ENCODE data around the gene ZNF501.
A peak's percentile ranks its signal among the peaks of the same experiment; 100 is the strongest.

The ZNF501 gene

DNA sequence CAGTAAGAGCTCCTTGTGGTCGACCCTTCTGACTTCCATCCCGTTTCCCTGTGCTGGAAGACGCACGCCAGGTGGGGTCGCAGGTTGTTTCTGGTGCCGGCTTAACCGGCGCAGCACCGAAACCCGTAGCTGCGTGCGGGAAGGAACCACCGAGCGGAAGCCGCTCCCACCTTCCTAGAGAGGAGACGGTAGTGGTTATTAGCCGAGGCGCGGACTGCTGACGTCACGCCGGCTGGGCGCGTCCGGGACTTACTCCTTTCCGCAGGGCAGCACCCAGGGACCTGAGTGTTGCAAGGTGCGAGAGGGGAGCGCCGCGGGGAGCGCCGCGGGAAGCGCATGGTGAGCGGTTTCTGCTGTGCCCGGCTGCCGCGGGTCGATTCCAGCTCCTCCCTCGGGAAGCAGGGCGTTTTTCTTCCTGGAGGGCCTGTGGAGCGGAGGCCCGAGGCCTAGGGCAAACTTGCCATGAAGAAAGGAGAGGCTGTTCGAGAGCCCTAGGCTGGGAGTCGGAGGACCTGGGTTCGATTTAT, at the start of gene ZNF501:
ZNF501 (plus strand) TSS at position 252 of the 527 bp plus-strand sequence. CDS start 4,787 bp downstream, outside the sequence.
- peak; percentile 43 to 79 for DNase-seq

DNA sequence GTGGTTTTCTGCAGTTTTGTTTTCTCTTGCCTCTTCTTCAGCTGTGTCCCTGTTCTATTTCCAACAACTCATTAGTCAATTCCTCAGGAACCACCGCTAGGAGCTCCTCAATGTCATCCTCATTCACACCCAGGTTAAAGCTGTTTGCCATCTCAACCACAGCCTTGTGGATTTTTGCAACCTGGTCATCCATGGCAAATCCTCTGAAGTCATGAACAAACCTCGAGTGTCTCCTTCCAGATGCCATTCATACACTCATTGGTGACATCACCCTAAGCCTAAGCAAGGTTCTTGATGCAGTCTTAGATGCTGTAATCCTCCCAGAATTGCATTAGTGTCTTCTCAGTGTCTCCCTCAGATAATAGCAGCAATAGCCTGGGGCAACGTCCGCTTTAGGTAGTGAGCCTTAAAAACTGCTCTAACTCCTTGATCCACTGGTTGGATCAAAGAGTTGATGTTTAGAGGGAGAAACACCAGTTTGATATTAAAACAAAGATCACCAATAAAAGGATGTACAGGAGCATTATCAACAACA, 48.4 kb upstream of the ZNF501 start:
- DNase-seq, result no peak

GRCh38 chr3:44682182-44682896, 47.1 kb upstream of the ZNF501 start:
- no peak for DNase-seq

- peak; percentile 12 to 70 for DNase-seq
Observed at GRCh38 chr3:44685128-44685800, 44.2 kb upstream of the ZNF501 start.

DNA sequence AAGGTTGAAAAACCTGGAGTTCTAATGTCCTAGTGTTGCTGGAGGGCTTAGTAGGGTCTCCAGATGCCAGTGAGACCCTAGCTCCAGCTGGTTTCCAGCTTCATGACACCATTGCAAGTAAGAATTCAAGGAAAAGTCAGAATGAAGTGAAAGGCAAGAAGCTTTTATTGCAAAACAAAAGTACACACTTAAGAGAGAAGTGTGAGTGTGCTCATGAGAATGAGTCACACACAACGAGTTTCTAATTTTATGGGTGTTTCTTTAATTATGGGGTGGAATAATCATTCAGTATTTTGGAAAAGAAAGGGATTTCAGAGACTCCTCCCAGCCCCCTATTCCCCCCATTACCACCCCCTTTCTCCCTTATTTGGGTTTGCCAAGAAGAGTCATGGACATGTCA, 41.5 kb upstream of the ZNF501 start:
- no peak for DNase-seq

- DNase-seq, result peak; percentile 57 to 77
Observed at GRCh38 chr3:44712455-44713075, 16.9 kb upstream of the ZNF501 start, which contains the start of gene ZNF502. ZNF502 (plus strand) TSS chr3:44712660; CDS start chr3:44720262, 7,602 bp downstream.

DNA sequence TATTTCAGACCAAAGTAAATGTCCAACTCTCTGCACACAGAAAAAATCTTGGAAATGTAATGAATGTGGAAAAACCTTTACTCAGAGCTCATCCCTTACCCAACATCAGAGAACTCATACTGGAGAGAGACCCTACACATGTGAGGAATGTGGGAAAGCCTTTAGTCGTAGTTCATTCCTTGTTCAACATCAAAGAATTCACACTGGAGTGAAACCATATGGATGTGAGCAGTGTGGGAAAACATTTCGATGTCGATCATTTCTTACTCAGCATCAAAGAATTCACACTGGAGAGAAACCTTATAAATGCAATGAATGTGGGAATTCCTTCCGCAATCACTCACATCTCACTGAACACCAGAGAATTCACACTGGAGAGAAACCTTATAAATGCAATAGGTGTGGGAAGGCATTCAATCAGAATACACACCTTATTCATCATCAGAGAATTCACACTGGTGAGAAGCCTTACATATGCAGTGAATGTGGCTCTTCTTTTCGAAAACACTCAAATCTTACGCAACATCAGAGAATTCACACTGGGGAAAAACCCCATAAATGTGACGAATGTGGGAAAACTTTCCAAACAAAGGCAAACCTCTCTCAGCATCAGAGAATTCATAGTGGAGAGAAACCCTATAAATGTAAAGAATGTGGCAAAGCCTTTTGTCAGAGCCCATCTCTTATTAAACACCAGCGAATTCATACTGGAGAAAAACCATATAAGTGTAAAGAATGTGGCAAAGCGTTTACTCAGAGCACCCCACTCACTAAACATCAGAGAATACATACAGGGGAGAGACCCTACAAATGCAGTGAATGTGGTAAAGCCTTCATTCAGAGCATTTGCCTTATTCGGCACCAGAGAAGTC, 8.0 kb upstream of the ZNF501 start:
- no peak for DNase-seq

DNA sequence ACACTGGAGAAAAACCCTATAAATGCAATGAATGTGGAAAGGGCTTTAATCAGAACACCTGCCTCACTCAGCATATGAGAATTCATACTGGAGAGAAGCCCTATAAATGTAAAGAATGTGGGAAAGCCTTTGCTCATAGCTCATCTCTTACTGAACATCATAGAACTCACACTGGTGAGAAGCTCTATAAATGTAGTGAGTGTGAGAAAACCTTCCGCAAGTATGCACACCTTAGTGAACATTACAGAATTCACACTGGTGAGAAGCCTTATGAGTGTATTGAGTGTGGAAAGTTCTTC, 7.4 kb upstream of the ZNF501 start:
- DNase-seq, result no peak

DNA sequence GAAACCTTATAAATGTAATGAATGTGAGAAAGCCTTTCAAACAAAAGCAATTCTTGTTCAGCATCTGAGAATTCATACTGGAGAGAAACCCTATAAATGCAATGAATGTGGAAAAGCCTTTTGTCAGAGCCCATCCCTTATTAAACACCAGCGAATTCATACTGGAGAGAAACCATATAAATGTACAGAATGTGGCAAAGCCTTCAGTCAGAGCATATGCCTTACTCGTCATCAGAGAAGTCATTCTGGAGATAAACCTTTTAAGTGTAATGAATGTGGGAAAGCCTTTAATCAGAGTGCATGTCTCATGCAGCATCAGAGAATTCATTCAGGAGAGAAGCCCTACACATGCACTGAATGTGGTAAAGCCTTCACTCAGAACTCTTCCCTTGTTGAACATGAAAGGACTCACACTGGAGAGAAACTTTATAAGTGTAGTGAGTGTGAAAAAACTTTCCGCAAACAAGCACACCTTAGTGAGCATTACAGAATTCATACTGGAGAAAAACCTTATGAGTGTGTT, 5.3 kb downstream of the ZNF501 start:
- no peak for DNase-seq

GRCh38 chr3:44761101-44761423, 31.6 kb downstream of the ZNF501 start:
- no peak for DNase-seq

DNA sequence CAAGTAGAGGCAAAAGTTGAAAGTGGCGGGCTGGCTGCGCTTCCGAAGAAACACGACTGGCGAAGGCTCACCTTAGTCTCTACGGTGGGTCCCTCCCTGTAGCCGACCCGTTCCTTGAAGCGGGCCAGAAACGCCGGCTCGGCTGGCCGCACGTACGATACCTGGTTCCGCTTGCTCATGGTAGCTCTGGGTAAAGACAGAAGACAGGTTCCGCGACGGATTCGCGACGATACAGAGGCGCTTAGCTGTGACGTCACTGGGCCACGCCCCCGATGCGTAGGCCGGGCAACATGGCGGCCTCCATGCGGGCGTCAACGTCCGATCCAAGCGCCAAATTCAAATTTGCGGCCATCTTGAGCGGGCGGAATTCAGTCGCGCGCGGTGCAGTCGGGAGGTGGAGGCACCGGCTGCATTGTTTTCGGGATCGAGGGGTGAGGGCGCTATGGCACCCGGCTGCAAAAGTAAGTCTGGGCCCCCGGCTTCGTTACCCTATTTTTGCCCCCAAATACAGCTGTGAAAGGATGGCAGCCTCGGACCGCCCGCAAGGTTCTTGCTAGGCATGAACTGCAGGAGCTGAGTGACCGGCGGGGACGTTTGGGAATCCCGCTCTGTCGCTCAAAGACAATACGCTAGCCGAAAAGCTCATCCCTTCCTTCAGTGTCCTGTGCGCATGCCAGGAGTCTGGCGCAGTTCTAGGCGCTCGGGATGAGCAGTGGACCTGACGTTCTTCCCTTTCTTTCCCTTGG, 32.2 kb downstream of the ZNF501 start, which contains the start of the genes KIAA1143 and KIF15:
KIAA1143 (minus strand) TSS at position 196 of the 746 bp plus-strand sequence; CDS start at position 179, 17 bp downstream.
KIF15 (plus strand) TSS at position 371 of the 746 bp plus-strand sequence; CDS start at position 443, 72 bp downstream.
- peak; percentile 86 to 92 for DNase-seq

GRCh38 chr3:44762170-44762677, 32.8 kb downstream of the ZNF501 start:
- no peak for DNase-seq

- DNase-seq, result no peak
Observed at GRCh38 chr3:44762690-44763089, 33.3 kb downstream of the ZNF501 start.

DNA sequence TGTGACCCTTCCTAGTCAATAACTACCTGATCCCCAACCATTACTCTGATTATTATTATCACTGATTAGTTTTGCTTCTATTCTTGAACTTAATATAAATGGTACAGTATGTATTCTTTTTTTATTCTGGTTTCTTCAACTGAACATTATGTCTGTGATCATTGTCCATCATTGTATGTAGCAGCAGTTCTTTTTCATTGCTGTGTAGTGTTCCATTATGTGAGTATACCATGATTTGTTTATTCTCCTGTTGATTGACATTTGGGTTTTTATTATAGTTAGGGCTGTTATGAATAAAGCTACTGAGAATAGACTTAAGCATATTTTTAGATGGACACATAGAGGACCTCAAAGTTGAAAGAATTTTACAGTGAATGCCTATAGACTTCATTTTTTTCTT, 34.8 kb downstream of the ZNF501 start:
- no peak for DNase-seq

DNA sequence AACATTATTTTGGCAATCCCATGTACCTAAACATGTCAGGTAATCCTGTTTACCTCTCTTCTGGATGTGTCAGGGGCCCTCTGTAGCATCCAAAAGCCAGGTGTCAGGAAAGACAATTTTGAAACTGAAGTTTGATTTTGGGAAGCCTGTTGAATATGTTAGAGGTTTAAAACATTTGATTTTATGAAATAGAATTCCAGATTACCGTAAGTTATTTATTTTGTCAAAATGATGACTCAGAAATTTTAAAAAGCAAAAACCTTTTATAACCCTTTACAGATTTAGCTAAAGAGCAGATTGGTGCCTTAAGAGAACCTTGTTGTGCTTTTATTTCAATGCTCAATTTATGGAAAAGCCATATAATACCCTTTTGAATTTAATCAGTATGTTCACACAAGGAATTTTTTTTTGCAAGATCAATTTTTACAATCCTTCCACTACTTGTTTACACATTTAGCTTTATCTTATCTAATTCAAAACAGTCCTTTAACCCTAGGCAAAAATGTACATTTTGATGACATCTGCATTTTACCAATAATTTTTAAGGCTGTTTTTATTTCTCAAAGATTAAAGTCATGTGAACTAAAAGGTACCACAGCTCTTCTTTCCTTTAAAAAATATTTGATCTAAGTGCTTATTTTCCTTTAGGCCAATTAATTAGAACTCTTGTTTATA, 42.1 kb downstream of the ZNF501 start:
- DNase-seq, result no peak

DNA sequence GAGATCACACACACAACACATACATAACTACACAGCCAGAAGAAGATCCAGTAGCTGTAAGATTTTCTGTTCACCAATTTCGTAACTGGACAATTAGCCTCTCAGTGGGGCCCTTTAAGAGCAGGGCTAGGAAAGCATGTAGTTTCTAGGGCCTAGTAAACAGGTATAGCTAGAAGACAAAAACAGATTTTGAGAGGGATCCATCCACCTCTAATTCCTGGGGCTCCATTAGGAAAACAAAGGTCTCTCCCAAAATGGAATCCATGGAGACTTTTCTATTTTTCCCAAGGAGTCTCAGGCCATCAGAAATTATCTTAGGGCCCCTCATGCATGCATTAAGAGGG, 42.6 kb downstream of the ZNF501 start:
- DNase-seq, result no peak

DNA sequence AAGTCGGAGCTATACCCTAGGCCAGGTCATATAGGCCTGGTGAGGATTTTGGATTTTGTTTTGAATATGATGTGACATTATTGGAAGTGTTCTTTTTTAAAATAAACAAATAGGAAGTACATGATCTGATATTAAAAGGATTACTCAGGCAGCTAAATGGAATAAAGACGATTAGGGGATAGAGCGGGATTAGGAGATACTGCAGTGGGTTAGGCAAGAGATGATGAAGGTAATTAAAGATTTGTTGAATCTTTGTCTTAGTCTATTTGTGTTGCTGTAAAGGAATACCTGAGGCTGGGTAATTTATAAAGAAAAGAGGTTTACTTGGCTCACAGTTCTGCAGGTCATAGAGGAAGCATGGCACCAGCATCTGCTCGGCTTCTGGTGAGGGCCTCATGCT, 53.5 kb downstream of the ZNF501 start:
- no peak for DNase-seq

Data from NCI-H446 (cell line).